Right hindlimb (tissue), 1 donor: ENCODE data around the gene KRTAP10-11.
"Not testable (repeated sequence)": the region's sequence is repeated elsewhere in the genome, so short reads cannot be mapped to it uniquely, and the experiment has no call there.

Experiments used
- DNase-seq: peaks from one replicate; pipeline ENCODE4 v3.0.0-alpha.2; 2018

Gene KRTAP10-11

GRCh38 chr21:44643741-44644310 is 2.4 kb upstream of the KRTAP10-11 start:
- no peak for DNase-seq

GRCh38 chr21:44644878-44645277 is 1.3 kb upstream of the KRTAP10-11 start:
- DNase-seq: no peak

GRCh38 chr21:44647222-44647552 is 973 bp downstream of the KRTAP10-11 start:
- no peak for DNase-seq

GRCh38 chr21:44648557-44649311 is 2.5 kb downstream of the KRTAP10-11 start:
- DNase-seq: no peak

- no peak for DNase-seq
Observed at GRCh38 chr21:44649521-44650100, 3.4 kb downstream of the KRTAP10-11 start.

- no peak for DNase-seq
Observed at GRCh38 chr21:44650265-44650972, 4.2 kb downstream of the KRTAP10-11 start.

GRCh38 chr21:44650973-44651675 is 4.9 kb downstream of the KRTAP10-11 start:
- no peak for DNase-seq

GRCh38 chr21:44653123-44653522 is 6.9 kb downstream of the KRTAP10-11 start:
- no peak for DNase-seq

GRCh38 chr21:44653656-44654575 is 7.7 kb downstream of the KRTAP10-11 start:
- DNase-seq: no peak

- no peak for DNase-seq
Observed at GRCh38 chr21:44654576-44655175, 8.5 kb downstream of the KRTAP10-11 start, which contains the start of gene KRTAP12-4. Gene KRTAP12-4, minus strand, starts transcription at chr21:44654659. Its CDS starts 45 bp downstream, at chr21:44654614.

- DNase-seq: no peak
Observed at GRCh38 chr21:44656868-44657267, 10.7 kb downstream of the KRTAP10-11 start.

- no peak for DNase-seq
Observed at GRCh38 chr21:44657635-44658540, 11.7 kb downstream of the KRTAP10-11 start, which contains the start of gene KRTAP12-3. Gene KRTAP12-3, plus strand, starts transcription at chr21:44657932. Its CDS starts 48 bp downstream, at chr21:44657980.

GRCh38 chr21:44658541-44658910 is 12.3 kb downstream of the KRTAP10-11 start:
- no peak for DNase-seq

GRCh38 chr21:44658913-44659595 is 12.8 kb downstream of the KRTAP10-11 start:
- DNase-seq: no peak

- DNase-seq: not testable (repeated sequence)
Observed at GRCh38 chr21:44661567-44661966, 15.4 kb downstream of the KRTAP10-11 start.

GRCh38 chr21:44664691-44665090 is 18.5 kb downstream of the KRTAP10-11 start:
- DNase-seq: no peak

- no peak for DNase-seq
Observed at GRCh38 chr21:44666401-44667320, 20.4 kb downstream of the KRTAP10-11 start, which contains the start of gene KRTAP12-2. Gene KRTAP12-2, minus strand, starts transcription at chr21:44666927. Its CDS starts 41 bp downstream, at chr21:44666886.

- DNase-seq: no peak
Observed at GRCh38 chr21:44667612-44668011, 21.4 kb downstream of the KRTAP10-11 start.
